GM12878 (cell line): Measurements from ENCODE around the gene MPEG1. TPM values are rescaled to one million over a fixed set of nuclear protein-coding genes. Genes with fewer than 3 reads are reported as not detected.

Source experiments
- ATAC-seq: fragments of 200-7000 bp; cut with Tn5 transposase; 3 replicates; pipeline ENCODE4 v1.9.1; 2020; ENCODE audit warnings: mild to moderate bottlenecking, moderate library complexity
- BruUV-seq: library from RNA; stranded (reverse); fragments of 400-500 nt; replicated peaks from 2 replicates; lab custom pipeline; 2021; lab: Mats Ljungman, UMichigan
- CTCF ChIA-PET: fragments of 300-600 bp; sonication (Branson Sonifier 250); formaldehyde crosslinking; extraction: SDS; loops from one replicate; lab custom pipeline; 2021; ENCODE audit warnings: inconsistent platforms; lab: Yijun Ruan, JAX
- POLR2A ChIA-PET: fragments of 350-600 bp; formaldehyde crosslinking; extraction: SDS; loops from one replicate; lab custom pipeline; 2021; ENCODE audit warnings: inconsistent platforms; lab: Charles Lee
- RAD21 ChIA-PET: fragments of 300-600 bp; sonication (Branson Sonifier 250); formaldehyde crosslinking; loops from one replicate; lab custom pipeline; 2023; ENCODE audit warnings: antibody characterized with exemption; ENCODE audit not compliant: unreplicated experiment; lab: Charles Lee
- SMC1A ChIA-PET: fragments of 300-600 bp; sonication (Branson Sonifier 250); formaldehyde crosslinking; loops from one replicate; lab custom pipeline; 2023; ENCODE audit not compliant: unreplicated experiment, uncharacterized antibody; lab: Charles Lee
- DNase-seq: peaks from one replicate; pipeline ENCODE4 v3.0.0-alpha.2; 2011; ENCODE audit warnings: low read depth, low spot score
- FAIRE-seq: peaks from 3 replicates; lab custom pipeline; 2011; peaks lifted over from hg19 to GRCh38; lab: Jason Lieb, UNC
- H2AFZ ChIP-seq: 2 replicates; pipeline ENCODE4 v1.6.0; 2011; ENCODE audit warnings: low read depth, low read length, control low read depth; ENCODE audit not compliant: control insufficient read depth
- H3K27ac ChIP-seq: 2 replicates; pipeline ENCODE4 v1.5.1; 2011; ENCODE audit warnings: control low read depth; ENCODE audit not compliant: control insufficient read depth, insufficient read depth
- H3K27me3 ChIP-seq, 2 experiments: replicated peaks in 1 of 2; 2 replicates each; pipeline versions ENCODE4 v1.6.0 to v1.6.1; 2011; ENCODE audit warnings: low read length in 1 of 2; ENCODE audit not compliant: control insufficient read depth in 2 of 2, insufficient read depth in 2 of 2
- H3K36me3 ChIP-seq, 2 experiments: 2 replicates each; pipeline ENCODE4 v1.5.1; 2011; ENCODE audit warnings: low read length in 1 of 2; ENCODE audit not compliant: control insufficient read depth in 2 of 2, insufficient read depth in 2 of 2
- H3K4me1 ChIP-seq: 2 replicates; pipeline ENCODE4 v1.6.1; 2011; ENCODE audit warnings: mild to moderate bottlenecking, low read length, moderate library complexity, mixed read lengths; ENCODE audit not compliant: control insufficient read depth, insufficient read depth
- H3K4me2 ChIP-seq: 2 replicates; pipeline ENCODE4 v1.6.0; 2011; ENCODE audit warnings: control low read depth; ENCODE audit not compliant: control insufficient read depth, insufficient read depth
- H3K4me3 ChIP-seq: fragments of 200-600 bp; sonication (generic); 2 replicates; pipeline ENCODE4 v1.5.1; 2016
- H3K79me2 ChIP-seq: 2 replicates; pipeline ENCODE4 v1.6.0; 2011; ENCODE audit warnings: low read length; ENCODE audit not compliant: control insufficient read depth, insufficient read depth
- H3K9ac ChIP-seq: 2 replicates; pipeline ENCODE4 v1.8.0; 2011; ENCODE audit warnings: low read length, control low read depth, mixed read lengths; ENCODE audit not compliant: control insufficient read depth, insufficient read depth
- H3K9me3 ChIP-seq: replicated peaks from 3 replicates; pipeline ENCODE4 v1.5.1; 2011; ENCODE audit warnings: mild to moderate bottlenecking, low read length; ENCODE audit not compliant: control insufficient read depth, insufficient read depth
- H4K20me1 ChIP-seq: 2 replicates; pipeline ENCODE4 v1.6.0; 2011; ENCODE audit not compliant: control insufficient read depth, insufficient read depth
- FOXM1 ChIP-seq: IDR thresholded peaks from 2 replicates; pipeline ENCODE4 v1.6.1; 2012; ENCODE audit warnings: low read depth, mild to moderate bottlenecking, inconsistent platforms, low read length, moderate library complexity
- JUNB ChIP-seq: IDR thresholded peaks from 2 replicates; pipeline ENCODE4 v1.6.1; 2016; ENCODE audit warnings: antibody characterized with exemption, mild to moderate bottlenecking
- JUND ChIP-seq: IDR thresholded peaks from 2 replicates; pipeline ENCODE4 v1.6.1; 2012; ENCODE audit warnings: low read depth, mild to moderate bottlenecking, low read length, improper control_type of control experiment, moderate library complexity
- MEF2A ChIP-seq: IDR thresholded peaks from 2 replicates; pipeline ENCODE4 v1.6.1; 2011; ENCODE audit warnings: low read depth, mild to moderate bottlenecking, low read length, moderate library complexity; ENCODE audit not compliant: insufficient read depth
- MTA3 ChIP-seq: IDR thresholded peaks from 2 replicates; pipeline ENCODE4 v1.6.1; 2012; ENCODE audit warnings: low read length, inconsistent platforms, borderline replicate concordance
- POLR2A ChIP-seq: IDR thresholded peaks from 2 replicates; pipeline ENCODE4 v1.6.1; 2011; ENCODE audit warnings: low read depth, mild to moderate bottlenecking, low read length
- RAD21 ChIP-seq: IDR thresholded peaks from 2 replicates; pipeline ENCODE4 v1.6.1; 2011; ENCODE audit warnings: mild to moderate bottlenecking, low read depth, low read length, moderate library complexity; ENCODE audit not compliant: insufficient read depth
- YBX1 ChIP-seq: fragments of 450-650 bp; IDR thresholded peaks from 2 replicates; pipeline ENCODE4 v1.6.1; 2016; ENCODE audit warnings: antibody characterized with exemption
- ZBED1 ChIP-seq: IDR thresholded peaks from 2 replicates; pipeline ENCODE4 v1.6.1; 2016; ENCODE audit warnings: borderline replicate concordance
- ZNF207 ChIP-seq: fragments of 450-650 bp; IDR thresholded peaks from 2 replicates; pipeline ENCODE4 v1.6.1; 2014; ENCODE audit warnings: antibody characterized with exemption, mild to moderate bottlenecking, borderline replicate concordance
- ZNF24 ChIP-seq: fragments of 450-650 bp; IDR thresholded peaks from 2 replicates; pipeline ENCODE4 v1.6.1; 2017; ENCODE audit warnings: antibody characterized with exemption, mild to moderate bottlenecking
- WGBS: methylation state at CpG from one replicate; pipeline ENCODE4 v1.1.6; 2016; ENCODE audit warnings: low lambda C conversion rate; ENCODE audit not compliant: insufficient replicate concordance, insufficient coverage; ENCODE audit errors: missing lambda C conversion rate; 5-methylcytosine and 5-hydroxymethylcytosine counted together
- in situ Hi-C: fragments of 300-500 bp; cut with MboI; formaldehyde crosslinking; loops from 9 replicates; pipeline ENCODE4 v1.14.3; 2018; ENCODE audit warnings: mixed read lengths
- intact Hi-C: fragments of 100-400 bp; cut with micrococcal nuclease; formaldehyde crosslinking; loops from one replicate; pipeline ENCODE4 v1.14.2; 2022; ENCODE audit not compliant: unreplicated experiment
- polyA plus RNA-seq, 11 experiments: library from polyadenylated mRNA; depleted of rRNA in 4 of 11; unstranded in 6 of 11; stranded (reverse) in 5 of 11; fragments of >200 nt; fragmentation: Nextera tagmentation in 4 of 11; fragmentation: Illumina TruSeq in 1 of 11; extraction: Ambion mirVana in 4 of 11; extraction: Trizol in 1 of 11; gene quantifications; 1 replicate in 1 of 11; 2 replicates in 10 of 11; pipeline versions ENCODE4 v1.2.1 to v1.2.3, GENCODE V29; 2011 to 2016; ENCODE audit warnings: inconsistent platforms in 2 of 11, missing spikeins in 2 of 11, low read depth in 1 of 11
- total RNA-seq, 4 experiments: library from RNA; depleted of rRNA in 3 of 4; stranded (reverse); fragments of >200 nt in 3 of 4; fragmentation: Illumina TruSeq in 1 of 4; extraction: Trizol in 1 of 4; gene quantifications; 2 replicates each; pipeline versions ENCODE4 v1.2.1 to v1.2.3, GENCODE V29; 2013 to 2021
- TF ChIP-seq, protein P1 (sequence below): IDR thresholded peaks from 2 replicates; pipeline ENCODE4 v1.6.1; 2011; ENCODE audit warnings: borderline replicate concordance, low read depth, mild to moderate bottlenecking, moderate library complexity, mixed read lengths, low read length; ENCODE audit not compliant: insufficient read depth; ENCODE audit errors: extremely low read length
- TF ChIP-seq, protein P2 (sequence below), 3 experiments: IDR thresholded peaks in 2 of 3; conservative IDR thresholded peaks in 1 of 3; 2 replicates each; pipeline ENCODE4 v1.5.1; 2011; ENCODE audit warnings: low read depth in 3 of 3, low read length in 3 of 3, mild to moderate bottlenecking in 3 of 3, control low read depth in 2 of 3, moderate library complexity in 2 of 3, inconsistent platforms in 1 of 3, mixed read lengths in 1 of 3; ENCODE audit not compliant: control insufficient read depth in 2 of 3, insufficient read depth in 1 of 3; ENCODE audit errors: extremely low read depth in 1 of 3

Gene MPEG1
- total and polyA plus RNA-seq, 10 of the 15 experiments (the other 5 are each of a cell fraction or from before 2014, with no cell fraction given), result 1.3 to 15.6 (median 11.7) TPM; not detected in 1

DNA sequence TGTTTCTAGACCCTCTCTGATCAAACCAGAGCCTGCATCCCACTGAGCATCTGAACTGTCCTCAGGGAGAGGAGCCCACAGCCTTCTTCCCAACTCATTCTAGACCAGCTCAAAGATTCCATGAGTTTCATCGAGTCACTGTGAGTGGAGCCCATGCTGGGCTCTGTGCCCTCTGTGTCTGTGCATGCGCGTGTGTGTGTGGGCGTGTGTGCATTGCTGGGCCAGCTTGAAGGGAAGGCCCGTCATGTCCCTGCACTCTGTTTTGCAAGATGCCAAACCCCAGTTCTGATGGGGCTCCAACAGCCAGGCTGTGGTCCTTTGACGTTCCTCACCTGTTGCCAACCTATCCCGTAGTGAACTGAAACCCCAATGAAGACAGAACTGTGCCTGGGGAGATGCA is 7.1 kb downstream of the MPEG1 start:
- H3K4me1 ChIP-seq, result peaks cover 37% of the 10 kb centered on the region
- H3K9ac ChIP-seq, result no peak overlapping the region
- H4K20me1 ChIP-seq, result no peaks in the 10 kb centered on the region
- in situ Hi-C loops, result loop anchor here (5.0 kb wide), 1 partner anchor 33 kb away; the partner anchor contains the start of gene DTX4
- FAIRE-seq (no peak), ATAC-seq (no peak), DNase-seq (no peak)
- CTCF ChIA-PET, result interaction anchor here (0.6 to 33.5 kb wide), 15 partner anchors 7 to 226 kb away, joined by 3 to 1180 read pairs (median 7); partner anchors contain the start of gene DTX4
- TF ChIP-seq YBX1 (no peak), POLR2A (peak; percentile 41; the same call in 1 of the 2 replicates), JUNB (no peak)
- H2AFZ ChIP-seq, result no peak overlapping the region
- SMC1A ChIA-PET, result interaction anchor here (0.6 to 3.1 kb wide), 8 partner anchors 9 to 224 kb away, joined by 3 to 30 read pairs (median 12); partner anchors contain the start of gene DTX4
- no peaks in the 10 kb centered on the region for H3K9me3 ChIP-seq
- H3K36me3 ChIP-seq, result peaks cover 15 to 28% of the 10 kb centered on the region in 2 experiments; a peak in 3 of 4 replicates
- WGBS, result 80% methylated on average over 7 of the region's 7 CpGs
- no peaks in the 10 kb centered on the region for H3K27me3 ChIP-seq
- H3K4me3 ChIP-seq, result no peak overlapping the region
- H3K27ac ChIP-seq, result no peak overlapping the region
- RAD21 ChIA-PET, result interaction anchor here (1.2 to 10.8 kb wide), 4 partner anchors 8 to 32 kb away, joined by 3 to 183 read pairs (median 8); partner anchors contain the start of gene DTX4
- no peak overlapping the region for H3K4me2 ChIP-seq
- BruUV-seq, result no TSS peak
- H3K79me2 ChIP-seq, result peaks cover 22% of the 10 kb centered on the region
- POLR2A ChIA-PET, result interaction anchor here (0.9 to 3.7 kb wide), 3 partner anchors 18 to 34 kb away, joined by 3 to 18 read pairs (median 7); partner anchors contain the start of gene DTX4
- intact Hi-C loops, result loop anchor here (2.0 to 5.0 kb wide), 2 partner anchors 61 to 352 kb away; no protein-coding TSS in a partner anchor

DNA sequence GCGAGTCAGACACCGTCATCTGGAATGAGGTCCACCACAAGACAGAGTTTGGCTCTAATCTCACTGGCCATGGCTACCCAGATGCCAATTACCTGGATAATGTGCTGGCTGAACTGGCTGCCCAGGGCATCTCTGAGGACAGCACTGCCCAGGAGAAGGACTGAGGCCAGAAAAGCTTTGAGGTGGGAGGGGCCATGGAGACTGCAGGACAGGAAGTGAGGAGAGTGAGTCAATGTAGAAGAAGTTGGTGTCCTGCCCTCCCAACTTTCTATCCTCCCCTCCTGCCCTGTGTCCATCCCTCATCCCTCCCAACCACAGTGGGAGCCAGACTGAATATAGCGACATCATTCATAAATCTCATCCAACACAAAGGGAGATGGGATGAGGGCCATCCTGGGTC is 8.0 kb downstream of the MPEG1 start:
- no peak overlapping the region for H3K27ac ChIP-seq
- H2AFZ ChIP-seq, result no peak overlapping the region
- no peak overlapping the region for H3K4me3 ChIP-seq
- FAIRE-seq (no peak), ATAC-seq (no peak), DNase-seq (no peak)
- H3K79me2 ChIP-seq, result peaks cover 14% of the 10 kb centered on the region
- RAD21 ChIA-PET, result interaction anchor here (10.8 kb wide), 1 partner anchor 31 kb away, joined by 183 read pairs; the partner anchor contains the start of gene DTX4
- no peak overlapping the region for H3K9ac ChIP-seq
- H3K36me3 ChIP-seq, result peaks cover 15 to 28% of the 10 kb centered on the region in 2 experiments; a peak in 3 of 4 replicates
- POLR2A ChIA-PET, result interaction anchor here (3.7 kb wide), 1 partner anchor 31 kb away, joined by 18 read pairs; no protein-coding TSS in a partner anchor
- H4K20me1 ChIP-seq, result no peaks in the 10 kb centered on the region
- TF ChIP-seq JUND (no peak), FOXM1 (no peak), RAD21 (no peak), ZBED1 (no peak), ZNF207 (no peak), MTA3 (no peak), ZNF24 (no peak), MEF2A (no peak)
- TF ChIP-seq, protein P1, sequence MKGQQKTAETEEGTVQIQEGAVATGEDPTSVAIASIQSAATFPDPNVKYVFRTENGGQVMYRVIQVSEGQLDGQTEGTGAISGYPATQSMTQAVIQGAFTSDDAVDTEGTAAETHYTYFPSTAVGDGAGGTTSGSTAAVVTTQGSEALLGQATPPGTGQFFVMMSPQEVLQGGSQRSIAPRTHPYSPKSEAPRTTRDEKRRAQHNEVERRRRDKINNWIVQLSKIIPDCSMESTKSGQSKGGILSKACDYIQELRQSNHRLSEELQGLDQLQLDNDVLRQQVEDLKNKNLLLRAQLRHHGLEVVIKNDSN, result no peak
- TF ChIP-seq, protein P2, sequence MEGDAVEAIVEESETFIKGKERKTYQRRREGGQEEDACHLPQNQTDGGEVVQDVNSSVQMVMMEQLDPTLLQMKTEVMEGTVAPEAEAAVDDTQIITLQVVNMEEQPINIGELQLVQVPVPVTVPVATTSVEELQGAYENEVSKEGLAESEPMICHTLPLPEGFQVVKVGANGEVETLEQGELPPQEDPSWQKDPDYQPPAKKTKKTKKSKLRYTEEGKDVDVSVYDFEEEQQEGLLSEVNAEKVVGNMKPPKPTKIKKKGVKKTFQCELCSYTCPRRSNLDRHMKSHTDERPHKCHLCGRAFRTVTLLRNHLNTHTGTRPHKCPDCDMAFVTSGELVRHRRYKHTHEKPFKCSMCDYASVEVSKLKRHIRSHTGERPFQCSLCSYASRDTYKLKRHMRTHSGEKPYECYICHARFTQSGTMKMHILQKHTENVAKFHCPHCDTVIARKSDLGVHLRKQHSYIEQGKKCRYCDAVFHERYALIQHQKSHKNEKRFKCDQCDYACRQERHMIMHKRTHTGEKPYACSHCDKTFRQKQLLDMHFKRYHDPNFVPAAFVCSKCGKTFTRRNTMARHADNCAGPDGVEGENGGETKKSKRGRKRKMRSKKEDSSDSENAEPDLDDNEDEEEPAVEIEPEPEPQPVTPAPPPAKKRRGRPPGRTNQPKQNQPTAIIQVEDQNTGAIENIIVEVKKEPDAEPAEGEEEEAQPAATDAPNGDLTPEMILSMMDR (IDR thresholded peaks at IDR 0.05 in 2 of 3, conservative IDR thresholded peaks at IDR 0.05 in 1 of 3; ENCODE audit: control insufficient read depth in 2 of 3, extremely low read depth in 1 of 3, insufficient read depth in 1 of 3, low read depth in 3 of 3, low read length in 3 of 3), result no peak
- H3K4me2 ChIP-seq, result no peak overlapping the region
- H3K27me3 ChIP-seq, result no peaks in the 10 kb centered on the region
- SMC1A ChIA-PET, result interaction anchor here (3.1 to 8.5 kb wide), 3 partner anchors 18 to 225 kb away, joined by 16 to 155 read pairs (median 68); partner anchors contain the start of gene DTX4
- CTCF ChIA-PET, result interaction anchor here (0.6 to 33.5 kb wide), 4 partner anchors 25 to 224 kb away, joined by 3 to 1180 read pairs (median 6); partner anchors contain the start of gene DTX4
- H3K4me1 ChIP-seq, result peaks cover 38% of the 10 kb centered on the region
- no TSS peak for BruUV-seq
- in situ Hi-C loops, result loop anchor here (5.0 kb wide), 1 partner anchor 32 kb away; the partner anchor contains the start of gene DTX4
- intact Hi-C loops, result loop anchor here (5.0 kb wide), 1 partner anchor 353 kb away; no protein-coding TSS in a partner anchor
- no peaks in the 10 kb centered on the region for H3K9me3 ChIP-seq
- WGBS, result 98% methylated on average over 3 of the region's 3 CpGs
